ENCODE results near the gene BCAP29. TPM values are rescaled to one million over a fixed set of nuclear protein-coding genes. Genes with fewer than 3 reads are reported as not detected.

BCAP29 gene
- total RNA-seq, 2 donors from 2014 or later, result 39.5 to 46.0 TPM

- no peak for DNase-seq
- Mint-ChIP-seq H3K4me3 (no peak overlapping the region), H3K36me3 (ENCODE audit: low read depth) (no peaks in the 10 kb centered on the region), H3K27me3 (ENCODE audit: insufficient read depth) (peaks cover 23% of the 10 kb centered on the region), H3K9me3 (no peaks in the 10 kb centered on the region), H3K27ac (no peak overlapping the region), H3K4me1 (peaks cover 7% of the 10 kb centered on the region)
- Histone ChIP-seq H3K27ac (ENCODE audit: low read depth, low read length) (no peak overlapping the region), H3K27me3 (ENCODE audit: control insufficient read depth, insufficient read depth, low read length, poor library complexity, severe bottlenecking) (peaks cover 13% of the 10 kb centered on the region), H3K9me3 (ENCODE audit: control insufficient read depth, low read length) (no peaks in the 10 kb centered on the region), H3K4me3 (ENCODE audit: low read length) (no peak overlapping the region), H3K36me3 (ENCODE audit: control insufficient read depth, insufficient read depth, low read length) (no peaks in the 10 kb centered on the region), H3K9ac (ENCODE audit: extremely low read depth, low read length, poor library complexity, severe bottlenecking) (no peak overlapping the region), H3K4me1 (ENCODE audit: control insufficient read depth, insufficient read depth, low read length) (no peaks in the 10 kb centered on the region)
- TF ChIP-seq CTCF (conservative IDR thresholded peaks at IDR 0.05), result no peak
- 91 to 93% methylated on average over 2 to 4 of the region's 4 CpGs for WGBS, 2 experiments (ENCODE audit: insufficient coverage in 1 of 2, insufficient read length in 1 of 2)
Measured at GRCh38 chr7:107668296-107668695, 88.2 kb downstream of the BCAP29 start.

Other genes starting within 250 kb of the BCAP29 start
- gene GPR22, start 110.2 kb upstream of the BCAP29 start, total RNA-seq, result not detected
- 10 to 100 TPM; 25.5 to 34.7 TPM for gene COG5, start 16.3 kb upstream of the BCAP29 start, total RNA-seq
- 10 to 100 TPM; 13.2 to 18.0 TPM for gene DUS4L, start 16.3 kb upstream of the BCAP29 start, total RNA-seq
- under 1 TPM in 1 of 2 donors, not detected in 1; 0.42 TPM for gene SLC26A4, start 80.6 kb downstream of the BCAP29 start, total RNA-seq
- gene CBLL1, start 163.9 kb downstream of the BCAP29 start, total RNA-seq, result 10 to 100 TPM; 33.3 to 34.7 TPM
- not detected for gene SLC26A3, start 223.0 kb downstream of the BCAP29 start, total RNA-seq